Left lung (tissue), 10 donors: ENCODE measurements around the gene PTGER4. TPM values are rescaled to one million over a fixed set of nuclear protein-coding genes. Genes with fewer than 3 reads are reported as not detected.
"Not testable (repeated sequence)": the region's sequence is repeated elsewhere in the genome, so short reads cannot be mapped to it uniquely, and the experiment has no call there.

Experiments used
- ATAC-seq: fragments of 200-7000 bp; cut with Tn5 transposase; one replicate; pipeline ENCODE4 v1.9.1; 2020; ENCODE audit warnings: moderate library complexity
- DNase-seq, 4 donors: peaks; one replicate each; pipeline ENCODE4 v3.0.0-alpha.2; 2013 to 2020
- H3K27ac ChIP-seq, 2 donors: fragments of 200-600 bp; sonication (generic) in 1 of 2; one replicate each; pipeline versions ENCODE4 v1.5.0 to v1.8.0; 2020 to 2021
- H3K27me3 ChIP-seq, 2 donors: fragments of 200-600 bp; sonication (generic) in 1 of 2; one replicate each; pipeline versions ENCODE4 v1.5.0 to v1.8.0; 2020 to 2021
- H3K36me3 ChIP-seq, 2 donors: fragments of 200-600 bp; sonication (generic) in 1 of 2; one replicate each; pipeline versions ENCODE4 v1.5.0 to v1.8.0; 2020 to 2021
- H3K4me1 ChIP-seq, 2 donors: fragments of 200-600 bp; one replicate each; pipeline ENCODE4 v1.8.0; 2021
- H3K4me3 ChIP-seq, 2 donors: fragments of 200-600 bp; sonication (generic) in 1 of 2; one replicate each; pipeline versions ENCODE4 v1.5.0 to v1.8.0; 2020 to 2021; ENCODE audit warnings: mild to moderate bottlenecking in 1 of 2
- H3K9me3 ChIP-seq, 2 donors: fragments of 200-600 bp; sonication (generic) in 1 of 2; one replicate each; pipeline versions ENCODE4 v1.5.0 to v1.8.0; 2020 to 2021
- intact Hi-C, 2 donors: fragments of 100-400 bp; cut with DNase I; formaldehyde crosslinking; loops; one replicate each; pipeline versions ENCODE4 v1.11.2 to v1.14.2; 2022
- polyA plus RNA-seq, 6 donors: library from polyadenylated mRNA; unstranded; fragments of 120-200 nt; gene quantifications; one replicate each; pipeline ENCODE4 v1.2.1, GENCODE V29; 2013; ENCODE audit not compliant: insufficient read length in 6 of 6
- total RNA-seq, 2 donors: library from RNA; stranded (reverse); fragmentation: NEBNext Ultra II Directional; extraction: Animal tissue kit (Norgen Biotek cat#: 25700); gene quantifications; one replicate each; pipeline ENCODE4 v1.2.1, GENCODE V29; 2021
- TF ChIP-seq, protein P1 (sequence below), 2 donors: fragments of 200-600 bp; sonication (generic) in 1 of 2; IDR thresholded peaks; one replicate each; pipeline versions ENCODE4 v1.5.0 to v1.8.0; 2021; ENCODE audit warnings: antibody characterized with exemption in 2 of 2
- donor health status: DM: no; HTN: yes; CAD: no.
- donor health status: DM: no; HTN: no; CAD: no.

The PTGER4 gene
- total and polyA plus RNA-seq, 8 donors = 2.0 to 28.4 (median 3.8) TPM

DNA sequence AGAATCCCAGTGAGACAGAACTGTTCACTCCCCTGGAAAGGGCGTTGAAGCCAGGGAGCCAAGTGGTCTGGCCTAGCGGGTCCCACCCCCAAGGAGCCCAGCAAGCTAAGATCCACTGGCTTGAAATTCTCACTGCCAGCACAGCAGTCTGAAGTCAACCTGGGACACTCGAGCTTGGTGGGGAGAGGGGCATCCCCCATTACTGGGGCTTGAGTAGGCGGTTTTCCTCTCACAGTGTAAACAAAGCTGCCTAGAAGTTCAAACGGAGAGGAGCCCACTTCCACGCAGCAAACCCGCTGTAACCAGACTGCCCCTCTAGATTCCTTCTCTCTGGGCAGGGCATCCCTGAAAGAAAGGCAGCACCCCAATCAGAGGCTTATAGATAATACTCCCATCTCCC, 45.1 kb upstream of the PTGER4 start:
- ATAC-seq (no peak), DNase-seq (no peak)
- intact Hi-C loops = no loop called here
- no peak overlapping the region for H3K4me3 ChIP-seq
- H3K4me1 ChIP-seq = no peaks in the 10 kb centered on the region
- H3K27ac ChIP-seq = no peak overlapping the region
- H3K36me3 ChIP-seq = no peaks in the 10 kb centered on the region
- no peaks in the 10 kb centered on the region for H3K27me3 ChIP-seq
- H3K9me3 ChIP-seq = peaks cover 0 to 16% of the 10 kb centered on the region in 2 donors
- TF ChIP-seq, protein P1, sequence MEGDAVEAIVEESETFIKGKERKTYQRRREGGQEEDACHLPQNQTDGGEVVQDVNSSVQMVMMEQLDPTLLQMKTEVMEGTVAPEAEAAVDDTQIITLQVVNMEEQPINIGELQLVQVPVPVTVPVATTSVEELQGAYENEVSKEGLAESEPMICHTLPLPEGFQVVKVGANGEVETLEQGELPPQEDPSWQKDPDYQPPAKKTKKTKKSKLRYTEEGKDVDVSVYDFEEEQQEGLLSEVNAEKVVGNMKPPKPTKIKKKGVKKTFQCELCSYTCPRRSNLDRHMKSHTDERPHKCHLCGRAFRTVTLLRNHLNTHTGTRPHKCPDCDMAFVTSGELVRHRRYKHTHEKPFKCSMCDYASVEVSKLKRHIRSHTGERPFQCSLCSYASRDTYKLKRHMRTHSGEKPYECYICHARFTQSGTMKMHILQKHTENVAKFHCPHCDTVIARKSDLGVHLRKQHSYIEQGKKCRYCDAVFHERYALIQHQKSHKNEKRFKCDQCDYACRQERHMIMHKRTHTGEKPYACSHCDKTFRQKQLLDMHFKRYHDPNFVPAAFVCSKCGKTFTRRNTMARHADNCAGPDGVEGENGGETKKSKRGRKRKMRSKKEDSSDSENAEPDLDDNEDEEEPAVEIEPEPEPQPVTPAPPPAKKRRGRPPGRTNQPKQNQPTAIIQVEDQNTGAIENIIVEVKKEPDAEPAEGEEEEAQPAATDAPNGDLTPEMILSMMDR (IDR thresholded peaks at IDR 0.05) = no peak

DNA sequence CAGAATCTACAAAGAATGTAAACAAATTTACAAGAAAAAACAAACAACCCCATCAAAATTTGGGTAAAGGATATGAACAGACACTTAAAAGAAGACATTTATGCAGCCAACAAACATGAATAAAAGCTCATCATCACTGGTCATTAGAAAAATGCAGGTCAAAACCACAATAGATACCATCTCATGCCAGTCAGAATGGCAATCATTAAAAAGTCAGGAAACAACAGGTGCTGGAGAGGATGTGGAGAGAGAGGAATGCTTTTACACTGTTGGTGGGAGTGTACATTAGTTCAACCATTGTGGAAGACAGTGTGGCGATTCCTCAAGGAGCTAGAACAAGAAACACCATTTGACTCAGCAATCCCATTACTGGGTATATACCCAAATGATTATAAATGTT, 40.2 kb upstream of the PTGER4 start:
- DNase-seq, H3K27me3 ChIP-seq, H3K27ac ChIP-seq, H3K4me3 ChIP-seq, ATAC-seq, H3K4me1 ChIP-seq, intact Hi-C loops, H3K36me3 ChIP-seq: not testable (repeated sequence)
- peaks cover 0 to 16% of the 10 kb centered on the region in 2 donors for H3K9me3 ChIP-seq

DNA sequence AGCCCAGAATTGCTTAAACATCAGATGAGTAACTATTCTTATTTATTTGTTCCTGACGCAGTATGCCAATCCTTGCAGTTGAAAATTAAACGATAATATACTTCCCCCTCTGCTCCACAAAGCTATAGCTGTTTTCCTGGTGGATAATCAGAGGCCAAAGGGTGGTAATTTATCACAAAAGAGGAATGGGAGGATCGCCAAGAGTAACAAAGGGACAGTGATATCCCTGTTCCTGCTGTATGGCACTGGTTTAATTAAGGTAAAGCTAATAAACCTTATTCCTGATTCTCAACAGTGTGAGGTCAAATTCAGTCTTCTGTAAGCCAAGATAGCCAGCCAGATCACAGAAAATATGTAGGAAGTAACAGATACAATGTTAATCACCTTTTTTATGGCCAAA, 33.4 kb upstream of the PTGER4 start:
- ATAC-seq (no peak), DNase-seq (no peak)
- no peaks in the 10 kb centered on the region for H3K9me3 ChIP-seq
- H3K27ac ChIP-seq = no peak overlapping the region
- TF ChIP-seq, protein P1 (IDR thresholded peaks at IDR 0.05) = no peak
- H3K27me3 ChIP-seq = no peaks in the 10 kb centered on the region
- peaks cover 0 to 7% of the 10 kb centered on the region in 2 donors for H3K4me1 ChIP-seq
- intact Hi-C loops = no loop called here
- H3K36me3 ChIP-seq = no peaks in the 10 kb centered on the region
- no peak overlapping the region for H3K4me3 ChIP-seq

DNA sequence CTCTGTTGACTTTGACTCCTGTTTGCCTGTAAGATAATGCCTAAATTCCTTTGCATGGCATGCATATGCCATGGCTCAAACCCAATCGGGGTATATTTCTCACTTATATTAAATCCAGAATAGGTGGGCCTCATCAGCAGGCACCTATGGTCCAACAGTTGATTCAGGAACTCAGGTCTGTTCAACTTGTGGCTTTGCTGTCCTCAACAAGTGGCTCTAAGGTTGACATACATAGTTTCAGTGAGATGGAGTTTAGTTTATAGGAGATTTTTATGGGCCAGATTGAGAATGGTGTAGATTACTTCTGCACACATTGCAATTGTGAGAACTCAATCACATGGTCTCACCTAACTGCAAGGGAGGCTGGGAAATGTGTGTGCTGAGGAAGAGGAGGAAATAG, 31.6 kb upstream of the PTGER4 start:
- Histone ChIP-seq H3K27me3 (no peaks in the 10 kb centered on the region), H3K9me3 (no peaks in the 10 kb centered on the region), H3K27ac (no peak overlapping the region), H3K4me1 (peaks cover 0 to 7% of the 10 kb centered on the region in 2 donors), H3K36me3 (no peaks in the 10 kb centered on the region), H3K4me3 (no peak overlapping the region)
- intact Hi-C loops = no loop called here
- no peak for DNase-seq
- TF ChIP-seq, protein P1 (IDR thresholded peaks at IDR 0.05) = no peak
- ATAC-seq = no peak

DNA sequence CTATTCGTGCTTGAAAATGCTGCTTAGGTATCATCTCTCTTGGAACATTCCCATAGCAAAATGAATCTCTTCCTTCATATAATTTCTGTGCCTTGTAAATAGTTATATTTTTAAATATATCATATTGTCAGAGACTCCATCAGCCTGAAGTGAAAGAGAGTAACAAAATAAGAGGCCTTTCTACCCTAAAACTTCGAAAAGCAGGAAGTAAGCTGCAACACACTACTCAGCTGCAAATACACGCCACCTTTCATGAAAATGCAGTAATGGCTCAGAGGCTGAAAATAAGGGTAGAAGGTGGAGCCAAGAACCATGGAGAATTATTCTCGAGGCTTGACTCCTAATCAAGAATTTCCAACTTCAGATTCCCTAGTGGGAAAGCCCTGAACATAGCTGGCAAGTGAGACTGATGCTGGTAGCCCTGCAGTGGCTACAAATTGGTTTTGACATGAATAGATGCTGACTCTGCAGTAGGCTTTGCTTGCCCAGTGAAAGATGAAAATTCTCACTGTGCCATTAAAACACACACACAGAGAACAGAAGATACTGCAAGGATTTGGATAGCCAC, 30.2 kb upstream of the PTGER4 start:
- Histone ChIP-seq H3K9me3 (no peaks in the 10 kb centered on the region), H3K4me1 (peaks cover 0 to 10% of the 10 kb centered on the region in 2 donors), H3K27me3 (no peaks in the 10 kb centered on the region), H3K4me3 (no peak overlapping the region), H3K27ac (no peak overlapping the region), H3K36me3 (no peaks in the 10 kb centered on the region)
- intact Hi-C loops = no loop called here
- no peak for DNase-seq
- TF ChIP-seq, protein P1 (IDR thresholded peaks at IDR 0.05) = no peak
- ATAC-seq = no peak

DNA sequence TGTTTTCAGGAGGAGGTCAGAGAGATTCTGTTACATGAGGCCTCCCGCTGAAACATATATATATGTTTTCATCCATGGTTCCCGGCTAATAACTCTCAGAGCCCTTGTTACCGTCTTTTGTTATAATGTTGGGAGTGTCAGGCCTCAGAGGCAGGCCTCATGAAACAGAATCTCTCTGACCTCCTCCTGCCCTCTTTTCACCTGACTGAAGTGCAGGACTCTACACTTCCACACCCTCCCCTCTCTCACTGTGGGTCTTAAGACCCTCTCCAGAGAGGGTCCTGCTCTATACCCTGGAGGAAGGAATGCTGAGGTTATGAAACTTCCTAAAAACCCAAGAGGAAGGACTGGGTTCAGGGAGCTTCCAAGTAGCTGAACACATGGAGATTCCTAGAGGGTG, 28.5 kb upstream of the PTGER4 start:
- H3K36me3 ChIP-seq = no peaks in the 10 kb centered on the region
- H3K4me1 ChIP-seq = peaks cover 0 to 10% of the 10 kb centered on the region in 2 donors
- no peak for ATAC-seq
- no peaks in the 10 kb centered on the region for H3K9me3 ChIP-seq
- intact Hi-C loops = no loop called here
- no peak overlapping the region for H3K27ac ChIP-seq
- no peaks in the 10 kb centered on the region for H3K27me3 ChIP-seq
- TF ChIP-seq, protein P1 (IDR thresholded peaks at IDR 0.05) = no peak
- DNase-seq = no peak
- H3K4me3 ChIP-seq = no peak overlapping the region
